Body of pancreas (tissue), 4 donors: ENCODE measurements around the gene IP6K2. TPM values are rescaled to one million over a fixed set of nuclear protein-coding genes. Genes with fewer than 3 reads are reported as not detected.
A peak's percentile ranks its signal among the peaks of the same experiment; 100 is the strongest.
"Not testable (repeated sequence)": the region's sequence is repeated elsewhere in the genome, so short reads cannot be mapped to it uniquely, and the experiment has no call there.

Experiments
- ATAC-seq: fragments of 150-250 bp; one replicate; pipeline ENCODE4 v1.9.1; 2016
- DNase-seq, 4 donors: peaks; one replicate each; pipeline ENCODE4 v3.0.0-alpha.2; 2019
- H3K27ac ChIP-seq, 4 donors: fragments of 200-600 bp; sonication (generic); 1 replicate in 3 of 4; 2 replicates in 1 of 4; pipeline versions ENCODE4 v1.5.1 to v1.6.1; 2016 to 2019; ENCODE audit warnings: mild to moderate bottlenecking in 1 of 4, mixed read lengths in 1 of 4, moderate library complexity in 1 of 4
- H3K27me3 ChIP-seq, 2 donors: fragments of 200-600 bp; sonication (generic); one replicate each; pipeline ENCODE4 v1.6.0; 2016; ENCODE audit warnings: mild to moderate bottlenecking in 1 of 2
- H3K36me3 ChIP-seq, 2 donors: fragments of 200-600 bp; sonication (generic); replicated peaks in 1 of 2; 2 replicates each; pipeline ENCODE4 v1.5.1; 2016; ENCODE audit warnings: low read depth in 2 of 2; ENCODE audit not compliant: insufficient read depth in 1 of 2
- H3K4me1 ChIP-seq: fragments of 200-600 bp; sonication (generic); one replicate; pipeline ENCODE4 v1.6.0; 2016
- H3K4me3 ChIP-seq, 2 donors: fragments of 200-600 bp; sonication (generic); 1 replicate in 1 of 2; 2 replicates in 1 of 2; pipeline ENCODE4 v1.5.1; 2016 to 2019
- H3K9me3 ChIP-seq, 3 donors: fragments of 200-600 bp; sonication (generic); 1 replicate in 2 of 3; 2 replicates in 1 of 3; pipeline ENCODE4 v1.5.1; 2016
- CTCF ChIP-seq, 7 experiments: fragments of 450-650 bp in 4 of 7; fragments of 200-600 bp in 3 of 7; sonication (generic) in 3 of 7; IDR thresholded peaks; one replicate each; pipeline ENCODE4 v1.5.1; 2016 to 2019; ENCODE audit warnings: antibody characterized with exemption in 7 of 7
- POLR2A ChIP-seq, 3 donors: fragments of 450-650 bp; IDR thresholded peaks; one replicate each; pipeline ENCODE4 v1.6.1; 2016; ENCODE audit warnings: antibody characterized with exemption in 3 of 3, mild to moderate bottlenecking in 2 of 3
- WGBS, 2 donors: methylation state at CpG; one replicate each; pipeline ENCODE4 v1.1.5; 2017; 5-methylcytosine and 5-hydroxymethylcytosine counted together
- intact Hi-C: fragments of 100-400 bp; cut with DNase I; formaldehyde crosslinking; loops from one replicate; pipeline ENCODE4 v1.15.1; 2023
- total RNA-seq, 2 donors: library from RNA; depleted of rRNA; stranded (reverse); fragments of >200 nt; gene quantifications; one replicate each; pipeline ENCODE4 v1.1.0, GENCODE V29; 2016

IP6K2 gene
- total RNA-seq, 2 donors from 2014 or later = 67.5 to 138 TPM

- intact Hi-C loops = no loop called here
- H3K36me3 ChIP-seq = no peaks in the 10 kb centered on the region
- no peaks in the 10 kb centered on the region for H3K27me3 ChIP-seq
- DNase-seq (no peak), ATAC-seq (no peak)
- H3K4me1 ChIP-seq = peaks cover 6% of the 10 kb centered on the region
- no peak overlapping the region for H3K27ac ChIP-seq
- H3K9me3 ChIP-seq = no peaks in the 10 kb centered on the region
- 84% methylated on average over 7 of the region's 7 CpGs for WGBS, 2 donors
- no peak for TF ChIP-seq POLR2A (IDR thresholded peaks at IDR 0.05)
- no peak for TF ChIP-seq CTCF (IDR thresholded peaks at IDR 0.05)
- no peak overlapping the region for H3K4me3 ChIP-seq
These were observed 6.7 kb upstream of the IP6K2 start for GRCh38 chr3:48723725-48724124.

- H3K4me3 ChIP-seq, H3K27me3 ChIP-seq, DNase-seq, H3K9me3 ChIP-seq, H3K36me3 ChIP-seq, ATAC-seq, H3K4me1 ChIP-seq, H3K27ac ChIP-seq, intact Hi-C loops: not testable (repeated sequence)
- 83 to 86% methylated on average over 3 of the region's 3 CpGs for WGBS, 2 donors
These were observed 6.3 kb upstream of the IP6K2 start for GRCh38 chr3:48723293-48723692.

DNA sequence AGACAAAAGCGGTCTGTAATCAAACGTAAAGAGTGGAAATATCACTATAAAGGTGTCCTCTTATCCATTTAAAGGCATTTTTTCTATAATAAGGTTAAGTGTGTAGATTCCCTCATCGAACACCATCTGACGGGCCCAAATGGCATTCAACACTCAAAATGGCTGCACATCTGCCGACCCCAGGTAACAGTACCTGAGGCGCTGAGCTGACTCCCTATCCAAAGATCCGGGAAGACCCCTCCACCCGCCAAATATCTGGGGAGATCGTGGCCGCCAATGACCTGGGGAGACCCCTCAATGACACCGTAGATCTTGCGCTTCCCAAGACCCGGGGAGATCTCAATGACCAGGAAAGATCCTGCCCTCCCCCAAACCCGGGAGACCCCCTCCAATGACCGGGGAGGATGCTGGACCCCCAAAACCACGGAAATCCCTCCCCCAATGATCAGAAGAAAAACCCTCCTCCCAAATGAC, 476 bp downstream of the IP6K2 start:
- DNase-seq (peak in 3 of 4 donors; percentile 18 to 42 (median 26)), ATAC-seq (no peak)
- H3K4me3 ChIP-seq = peak overlapping the region; percentile 69 to 97
- intact Hi-C loops = no loop called here
- 0% methylated on average over 12 to 16 of the region's 16 CpGs for WGBS, 2 donors
- H3K9me3 ChIP-seq = no peaks in the 10 kb centered on the region
- H3K4me1 ChIP-seq = peaks cover 50% of the 10 kb centered on the region
- peak overlapping the region; percentile 64 to 92 (median 82) for H3K27ac ChIP-seq
- H3K27me3 ChIP-seq = no peaks in the 10 kb centered on the region
- TF ChIP-seq POLR2A (IDR thresholded peaks at IDR 0.05) (no peak), CTCF (IDR thresholded peaks at IDR 0.05) (no peak)
- no peaks in the 10 kb centered on the region for H3K36me3 ChIP-seq

- intact Hi-C loops = no loop called here
- Histone ChIP-seq H3K27ac (no peak overlapping the region), H3K36me3 (peaks cover 0 to 7% of the 10 kb centered on the region in 2 donors), H3K4me1 (peaks cover 49% of the 10 kb centered on the region), H3K27me3 (no peaks in the 10 kb centered on the region), H3K9me3 (no peaks in the 10 kb centered on the region), H3K4me3 (no peak overlapping the region)
- no peak for DNase-seq
- ATAC-seq = no peak
- TF ChIP-seq POLR2A (IDR thresholded peaks at IDR 0.05) = no peak
- TF ChIP-seq CTCF (IDR thresholded peaks at IDR 0.05) = no peak
These were observed 1.7 kb downstream of the IP6K2 start for GRCh38 chr3:48715174-48715800.

- whole genome bisulfite sequencing, 2 donors = 86 to 87% methylated on average over 2 of the region's 2 CpGs
- ATAC-seq (no peak), DNase-seq (no peak)
- Histone ChIP-seq H3K4me3 (no peak overlapping the region), H3K4me1 (peaks cover 62% of the 10 kb centered on the region), H3K27ac (no peak overlapping the region), H3K36me3 (peaks cover 0 to 7% of the 10 kb centered on the region in 2 donors), H3K27me3 (no peaks in the 10 kb centered on the region), H3K9me3 (no peaks in the 10 kb centered on the region)
- TF ChIP-seq POLR2A (IDR thresholded peaks at IDR 0.05) = no peak
- no peak for TF ChIP-seq CTCF (IDR thresholded peaks at IDR 0.05)
- intact Hi-C loops = no loop called here
These were observed 5.3 kb downstream of the IP6K2 start for GRCh38 chr3:48711727-48712126.
